Putamen (tissue), 1 donor: ENCODE data around the gene KRT86.
"Not testable (repeated sequence)": the region's sequence is repeated elsewhere in the genome, so short reads cannot be mapped to it uniquely, and the experiment has no call there.

Experiments
- DNase-seq: peaks from one replicate; pipeline ENCODE4 v3.0.0-alpha.2; 2016; ENCODE audit warnings: low spot score

The KRT86 gene

GRCh38 chr12:52314511-52314910 lies 40.1 kb downstream of the KRT86 start:
- DNase-seq: no peak

GRCh38 chr12:52315721-52316120 lies 41.3 kb downstream of the KRT86 start:
- not testable (repeated sequence) for DNase-seq

- DNase-seq: no peak
Measured at GRCh38 chr12:52316290-52316689, 41.8 kb downstream of the KRT86 start.

- DNase-seq: no peak
Measured at GRCh38 chr12:52316701-52317100, 42.3 kb downstream of the KRT86 start.

GRCh38 chr12:52317468-52318052 lies 43.1 kb downstream of the KRT86 start:
- DNase-seq: no peak

- DNase-seq: no peak
Measured at GRCh38 chr12:52318241-52318990, 44.0 kb downstream of the KRT86 start.

- DNase-seq: no peak
Measured at GRCh38 chr12:52319097-52319496, 44.7 kb downstream of the KRT86 start.

GRCh38 chr12:52320784-52321400 lies 46.4 kb downstream of the KRT86 start, which contains the start of gene KRT83:
Gene KRT83, minus strand, starts transcription at chr12:52321398. Its CDS starts 63 bp downstream, at chr12:52321335.
- DNase-seq: no peak

- peak; percentile 20 for DNase-seq
Measured at GRCh38 chr12:52321418-52321817, 47.0 kb downstream of the KRT86 start.

GRCh38 chr12:52322069-52322468 lies 47.6 kb downstream of the KRT86 start:
- DNase-seq: no peak

GRCh38 chr12:52323001-52323400 lies 48.6 kb downstream of the KRT86 start:
- DNase-seq: no peak

GRCh38 chr12:52323416-52324152 lies 49.1 kb downstream of the KRT86 start:
- no peak for DNase-seq

- DNase-seq: no peak
Measured at GRCh38 chr12:52324153-52324444, 49.7 kb downstream of the KRT86 start.

GRCh38 chr12:52327052-52327829 lies 52.8 kb downstream of the KRT86 start:
- DNase-seq: peak; percentile 76

GRCh38 chr12:52327830-52328500 lies 53.5 kb downstream of the KRT86 start:
- no peak for DNase-seq

GRCh38 chr12:52331039-52331438 lies 56.6 kb downstream of the KRT86 start:
- no peak for DNase-seq

GRCh38 chr12:52331833-52332232 lies 57.4 kb downstream of the KRT86 start:
- DNase-seq: no peak

GRCh38 chr12:52332381-52332780 lies 57.9 kb downstream of the KRT86 start:
- no peak for DNase-seq

GRCh38 chr12:52333321-52333720 lies 58.9 kb downstream of the KRT86 start:
- DNase-seq: no peak

GRCh38 chr12:52334185-52334584 lies 59.7 kb downstream of the KRT86 start:
- no peak for DNase-seq

- no peak for DNase-seq
Measured at GRCh38 chr12:52335598-52336262, 61.3 kb downstream of the KRT86 start.
